ENCODE results near the gene GOLGA3. TPM values are rescaled to one million over a fixed set of nuclear protein-coding genes. Genes with fewer than 3 reads are reported as not detected.

The GOLGA3 gene
- total RNA-seq, 1 donor: 127 TPM

- Histone ChIP-seq H3K27ac (ENCODE audit: low read depth, low read length) (peak overlapping the region; percentile 67), H3K4me1 (ENCODE audit: insufficient read depth, low read length) (peaks cover 6% of the 10 kb centered on the region), H3K36me3 (ENCODE audit: insufficient read depth, low read length) (peaks cover 86% of the 10 kb centered on the region), H3K27me3 (ENCODE audit: insufficient read depth, low read length) (no peaks in the 10 kb centered on the region), H2AFZ (ENCODE audit: low read length) (no peak overlapping the region), H3K4me3 (ENCODE audit: insufficient read depth, low read length) (no peak overlapping the region), H3K79me2 (ENCODE audit: insufficient read depth, low read length) (peaks cover 59% of the 10 kb centered on the region), H4K20me1 (ENCODE audit: insufficient read depth, low read length) (peaks cover 31% of the 10 kb centered on the region), H3K9me3 (ENCODE audit: low read depth, low read length) (no peaks in the 10 kb centered on the region), H3K4me2 (ENCODE audit: insufficient read depth, low read length) (no peak overlapping the region)
- TF ChIP-seq CTCF (IDR thresholded peaks at IDR 0.05; ENCODE audit: extremely low read depth, low read depth, low read length): no peak
- DNase-seq (ENCODE audit: insufficient read length, low spot score, missing footprints): peak; percentile 61
These were observed 104.0 kb downstream of the GOLGA3 start for GRCh38 chr12:132724506-132725241.

GRCh38 chr12:132723764-132724140 is 104.9 kb downstream of the GOLGA3 start:
- Histone ChIP-seq H2AFZ (ENCODE audit: low read length) (no peak overlapping the region), H3K27me3 (ENCODE audit: insufficient read depth, low read length) (no peaks in the 10 kb centered on the region), H3K79me2 (ENCODE audit: insufficient read depth, low read length) (peaks cover 57% of the 10 kb centered on the region), H3K9me3 (ENCODE audit: low read depth, low read length) (no peaks in the 10 kb centered on the region), H4K20me1 (ENCODE audit: insufficient read depth, low read length) (peaks cover 31% of the 10 kb centered on the region), H3K4me1 (ENCODE audit: insufficient read depth, low read length) (peaks cover 6% of the 10 kb centered on the region), H3K27ac (ENCODE audit: low read depth, low read length) (peak overlapping the region; percentile 67), H3K4me3 (ENCODE audit: insufficient read depth, low read length) (no peak overlapping the region), H3K36me3 (ENCODE audit: insufficient read depth, low read length) (peaks cover 91% of the 10 kb centered on the region), H3K4me2 (ENCODE audit: insufficient read depth, low read length) (no peak overlapping the region)
- no peak for TF ChIP-seq CTCF (IDR thresholded peaks at IDR 0.05; ENCODE audit: extremely low read depth, low read depth, low read length)
- peak; percentile 98 for DNase-seq (ENCODE audit: insufficient read length, low spot score, missing footprints)

GRCh38 chr12:132723015-132723763 is 105.5 kb downstream of the GOLGA3 start:
- Histone ChIP-seq H4K20me1 (ENCODE audit: insufficient read depth, low read length) (peaks cover 28% of the 10 kb centered on the region), H3K9me3 (ENCODE audit: low read depth, low read length) (no peaks in the 10 kb centered on the region), H3K36me3 (ENCODE audit: insufficient read depth, low read length) (peaks cover 86% of the 10 kb centered on the region), H3K4me1 (ENCODE audit: insufficient read depth, low read length) (peaks cover 6% of the 10 kb centered on the region), H3K4me2 (ENCODE audit: insufficient read depth, low read length) (no peak overlapping the region), H3K27ac (ENCODE audit: low read depth, low read length) (peak overlapping the region; percentile 67), H3K4me3 (ENCODE audit: insufficient read depth, low read length) (no peak overlapping the region), H2AFZ (ENCODE audit: low read length) (no peak overlapping the region), H3K27me3 (ENCODE audit: insufficient read depth, low read length) (no peaks in the 10 kb centered on the region), H3K79me2 (ENCODE audit: insufficient read depth, low read length) (peaks cover 53% of the 10 kb centered on the region)
- no peak for TF ChIP-seq CTCF (IDR thresholded peaks at IDR 0.05; ENCODE audit: extremely low read depth, low read depth, low read length)
- DNase-seq (ENCODE audit: insufficient read length, low spot score, missing footprints): peak; percentile 94
